GM18502 (cell line): ENCODE measurements around the gene SLC22A23.

Experiments used
- ATAC-seq: cut with Tn5 transposase; IDR thresholded peaks from one replicate; pipeline ENCODE4 v1.9.1; 2021; ENCODE audit warnings: mild to moderate bottlenecking; ENCODE audit not compliant: unreplicated experiment, poor library complexity

SLC22A23 gene

GRCh38 chr6:3343089-3343883 is 113.6 kb downstream of the SLC22A23 start:
- no peak for ATAC-seq

GRCh38 chr6:3341467-3341866 is 115.4 kb downstream of the SLC22A23 start:
- no peak for ATAC-seq

- no peak for ATAC-seq
These were observed 116.0 kb downstream of the SLC22A23 start for GRCh38 chr6:3340894-3341293.

GRCh38 chr6:3340358-3340802 is 116.5 kb downstream of the SLC22A23 start:
- no peak for ATAC-seq

GRCh38 chr6:3339811-3340210 is 117.0 kb downstream of the SLC22A23 start:
- no peak for ATAC-seq

- ATAC-seq, result no peak
These were observed 119.1 kb downstream of the SLC22A23 start for GRCh38 chr6:3337521-3338350.

GRCh38 chr6:3336859-3337515 is 119.9 kb downstream of the SLC22A23 start:
- ATAC-seq, result no peak

GRCh38 chr6:3336066-3336786 is 120.6 kb downstream of the SLC22A23 start:
- ATAC-seq, result no peak

GRCh38 chr6:3335169-3335568 is 121.7 kb downstream of the SLC22A23 start:
- ATAC-seq, result no peak

- ATAC-seq, result no peak
These were observed 122.3 kb downstream of the SLC22A23 start for GRCh38 chr6:3334555-3334954.

GRCh38 chr6:3333263-3333662 is 123.6 kb downstream of the SLC22A23 start:
- ATAC-seq, result peak; percentile 79

GRCh38 chr6:3331971-3332370 is 124.9 kb downstream of the SLC22A23 start:
- no peak for ATAC-seq

- ATAC-seq, result no peak
These were observed 125.4 kb downstream of the SLC22A23 start for GRCh38 chr6:3331494-3331893.

- no peak for ATAC-seq
These were observed 126.7 kb downstream of the SLC22A23 start for GRCh38 chr6:3330199-3330598.

GRCh38 chr6:3329393-3330051 is 127.3 kb downstream of the SLC22A23 start:
- no peak for ATAC-seq

- no peak for ATAC-seq
These were observed 128.1 kb downstream of the SLC22A23 start for GRCh38 chr6:3328796-3329195.

GRCh38 chr6:3328145-3328544 is 128.7 kb downstream of the SLC22A23 start:
- ATAC-seq, result no peak

- no peak for ATAC-seq
These were observed 129.4 kb downstream of the SLC22A23 start for GRCh38 chr6:3327403-3327802.

- ATAC-seq, result no peak
These were observed 129.9 kb downstream of the SLC22A23 start for GRCh38 chr6:3326981-3327380.
